Liver (tissue), 9 donors: ENCODE results near the gene ZSCAN29. TPM values are rescaled to one million over a fixed set of nuclear protein-coding genes. Genes with fewer than 3 reads are reported as not detected.

ENCODE experiments used
- DNase-seq: peaks from one replicate; pipeline ENCODE4 v3.0.0-alpha.2; 2017; ENCODE audit warnings: low spot score
- H3K27ac ChIP-seq, 2 donors: one replicate each; pipeline ENCODE4 v1.7.0; 2013; ENCODE audit warnings: inconsistent platforms in 2 of 2, low read length in 2 of 2, control low read depth in 1 of 2, low read depth in 1 of 2, mild to moderate bottlenecking in 1 of 2
- H3K27me3 ChIP-seq, 4 donors: one replicate each; pipeline versions ENCODE4 v1.6.1 to v1.7.0; 2013; ENCODE audit warnings: low read length in 3 of 4, inconsistent platforms in 1 of 4, mild to moderate bottlenecking in 1 of 4, moderate library complexity in 1 of 4; ENCODE audit not compliant: control insufficient read depth in 4 of 4, insufficient read depth in 4 of 4
- H3K36me3 ChIP-seq, 4 donors: one replicate each; pipeline versions ENCODE4 v1.6.1 to v1.7.0; 2013; ENCODE audit warnings: low read length in 3 of 4, mild to moderate bottlenecking in 3 of 4, low read depth in 1 of 4, moderate library complexity in 1 of 4; ENCODE audit not compliant: control insufficient read depth in 4 of 4, insufficient read depth in 3 of 4
- H3K4me1 ChIP-seq, 4 donors: one replicate each; pipeline versions ENCODE4 v1.6.1 to v1.7.0; 2013; ENCODE audit warnings: low read length in 3 of 4, mild to moderate bottlenecking in 3 of 4, moderate library complexity in 1 of 4; ENCODE audit not compliant: control insufficient read depth in 4 of 4, insufficient read depth in 4 of 4
- H3K4me3 ChIP-seq, 3 donors: one replicate each; pipeline versions ENCODE4 v1.6.1 to v1.7.0; 2013; ENCODE audit warnings: low read length in 3 of 3, control low read depth in 1 of 3, low read depth in 1 of 3, mild to moderate bottlenecking in 1 of 3
- H3K9ac ChIP-seq, 2 donors: one replicate each; pipeline ENCODE4 v1.7.0; 2013; ENCODE audit warnings: low read length in 2 of 2, mild to moderate bottlenecking in 2 of 2, moderate library complexity in 2 of 2, control low read depth in 1 of 2, low read depth in 1 of 2
- H3K9me3 ChIP-seq, 4 donors: one replicate each; pipeline versions ENCODE4 v1.6.1 to v1.7.0; 2013; ENCODE audit warnings: low read length in 3 of 4; ENCODE audit not compliant: control insufficient read depth in 4 of 4
- ATF3 ChIP-seq: IDR thresholded peaks from 2 replicates; pipeline ENCODE4 v1.6.1; 2016; ENCODE audit warnings: antibody characterized with exemption
- CTCF ChIP-seq: fragments of 150-350 bp; IDR thresholded peaks from 2 replicates; pipeline ENCODE4 v1.5.1; 2017; ENCODE audit warnings: improper control_type of control experiment, low read depth, low read length; ENCODE audit not compliant: missing input control
- FOXA1 ChIP-seq: IDR thresholded peaks from 2 replicates; pipeline ENCODE4 v1.6.1; 2016; ENCODE audit warnings: antibody characterized with exemption
- FOXA2 ChIP-seq: IDR thresholded peaks from 2 replicates; pipeline ENCODE4 v1.6.1; 2016; ENCODE audit warnings: antibody characterized with exemption
- GABPA ChIP-seq, 2 donors: IDR thresholded peaks in 1 of 2; conservative IDR thresholded peaks in 1 of 2; 2 replicates each; pipeline ENCODE4 v1.6.1; 2016; ENCODE audit warnings: antibody characterized with exemption in 2 of 2, mild to moderate bottlenecking in 1 of 2, moderate library complexity in 1 of 2
- HNF4A ChIP-seq, 2 donors: conservative IDR thresholded peaks; 2 replicates each; pipeline ENCODE4 v1.6.1; 2016; ENCODE audit warnings: antibody characterized with exemption in 2 of 2, mild to moderate bottlenecking in 2 of 2
- JUND ChIP-seq, 2 donors: IDR thresholded peaks; 2 replicates each; pipeline ENCODE4 v1.6.1; 2016; ENCODE audit warnings: antibody characterized with exemption in 2 of 2
- MAX ChIP-seq: IDR thresholded peaks from 2 replicates; pipeline ENCODE4 v1.6.1; 2016; ENCODE audit warnings: antibody characterized with exemption
- NR2F2 ChIP-seq: IDR thresholded peaks from 2 replicates; pipeline ENCODE4 v1.6.1; 2016; ENCODE audit warnings: antibody characterized with exemption
- RAD21 ChIP-seq, 2 donors: IDR thresholded peaks; 2 replicates each; pipeline ENCODE4 v1.6.1; 2016; ENCODE audit warnings: antibody characterized with exemption in 2 of 2, mild to moderate bottlenecking in 2 of 2
- REST ChIP-seq: IDR thresholded peaks from 2 replicates; pipeline ENCODE4 v1.6.1; 2016; ENCODE audit warnings: antibody characterized with exemption, mild to moderate bottlenecking
- RXRA ChIP-seq, 2 donors: IDR thresholded peaks; 2 replicates each; pipeline ENCODE4 v1.6.1; 2017 to 2018; ENCODE audit warnings: antibody characterized with exemption in 2 of 2, mild to moderate bottlenecking in 1 of 2
- TAF1 ChIP-seq: conservative IDR thresholded peaks from 2 replicates; pipeline ENCODE4 v1.6.1; 2016; ENCODE audit warnings: antibody characterized with exemption, mild to moderate bottlenecking
- YY1 ChIP-seq: IDR thresholded peaks from 2 replicates; pipeline ENCODE4 v1.6.1; 2016; ENCODE audit warnings: antibody characterized with exemption, mild to moderate bottlenecking
- WGBS: extraction: QIAGEN DNeasy Blood & Tissue Kit; methylation state at CpG from one replicate; pipeline ENCODE4 v1.1.7; 2013; 5-methylcytosine and 5-hydroxymethylcytosine counted together
- polyA plus RNA-seq, 2 donors: library from polyadenylated mRNA; stranded (reverse) in 1 of 2; unstranded in 1 of 2; fragments of 200-250 nt in 1 of 2; fragments of >200 nt in 1 of 2; fragmentation: Nextera tagmentation in 1 of 2; extraction: Ambion mirVana in 1 of 2; gene quantifications; one replicate each; pipeline versions ENCODE4 v1.2.1 to v1.2.3, GENCODE V29; 2013 to 2015
- total RNA-seq, 2 donors: library from RNA; depleted of rRNA; stranded (reverse); fragments of >200 nt; gene quantifications; one replicate each; pipeline ENCODE4 v1.2.3, GENCODE V29; 2014
- donor health status: healthy.
- donor health status: healthy.
- donor health status: healthy.
- donor health status: healthy.
- donor health status: healthy.

The ZSCAN29 gene
- total RNA-seq = 10 to 100 TPM; 13.4 to 15.6 TPM
- polyA plus RNA-seq = 1 to 10 TPM; 4.1 to 5.8 TPM

- Histone ChIP-seq H3K9ac (peak within 1 kb of the TSS; percentile 64 to 93), H3K4me1 (peaks cover 11 to 26% (median 18%) of the 10 kb centered on the region in 4 donors), H3K27me3 (no peaks in the 10 kb centered on the region), H3K4me3 (peak within 1 kb of the TSS; percentile 89 to 93 (median 92)), H3K9me3 (no peaks in the 10 kb centered on the region), H3K27ac (peak within 1 kb of the TSS; percentile 39 to 67), H3K36me3 (peaks cover 0 to 10% (median 7%) of the 10 kb centered on the region in 4 donors)
- WGBS = 2% methylated on average over 66 of the region's 66 CpGs
- DNase-seq = peak; percentile 86
- no peak for TF ChIP-seq FOXA2
- peak; percentile 6 for TF ChIP-seq TAF1
- no peak for TF ChIP-seq RAD21 (IDR thresholded peaks at IDR 0.05)
- TF ChIP-seq CTCF = peak; percentile 34
- TF ChIP-seq HNF4A (conservative IDR thresholded peaks at IDR 0.05) = no peak
- peak in 1 of 2 donors; percentile 15 for TF ChIP-seq RXRA (IDR thresholded peaks at IDR 0.05)
- no peak for TF ChIP-seq NR2F2
- peak in 1 of 2 donors; percentile 74 for TF ChIP-seq GABPA (IDR thresholded peaks at IDR 0.05 in 1 of 2, conservative IDR thresholded peaks at IDR 0.05 in 1 of 2)
Measured at GRCh38 chr15:43370975-43371974, at the start of gene ZSCAN29, which contains the start of gene TUBGCP4. Gene ZSCAN29, minus strand, starts transcription at chr15:43371043. Its CDS starts 1,130 bp downstream, at chr15:43369913. Gene TUBGCP4, plus strand, starts transcription at chr15:43371101. Its CDS starts 254 bp downstream, at chr15:43371355.

GRCh38 chr15:43420435-43420834, 49.6 kb upstream of the ZSCAN29 start:
- no peak for DNase-seq
- H3K4me3 ChIP-seq = no peak overlapping the region
- WGBS = 95% methylated on average over 10 of the region's 10 CpGs
- no peaks in the 10 kb centered on the region for H3K4me1 ChIP-seq
- no peak for TF ChIP-seq RXRA (IDR thresholded peaks at IDR 0.05)
- TF ChIP-seq CTCF = no peak
- TF ChIP-seq REST = no peak
- TF ChIP-seq FOXA1 = no peak
- TF ChIP-seq MAX = no peak
- no peak for TF ChIP-seq NR2F2
- no peak for TF ChIP-seq TAF1
- no peak for TF ChIP-seq HNF4A (conservative IDR thresholded peaks at IDR 0.05)
- TF ChIP-seq JUND (IDR thresholded peaks at IDR 0.05) = no peak
- TF ChIP-seq ATF3 = no peak
- no peak for TF ChIP-seq YY1
- no peaks in the 10 kb centered on the region for H3K27me3 ChIP-seq
- H3K27ac ChIP-seq = no peak overlapping the region
- H3K36me3 ChIP-seq = peaks cover 6 to 29% (median 12%) of the 10 kb centered on the region in 4 donors
- H3K9ac ChIP-seq = no peak overlapping the region
- H3K9me3 ChIP-seq = no peaks in the 10 kb centered on the region
